ENCODE measurements around the gene TFF2. TPM values are rescaled to one million over a fixed set of nuclear protein-coding genes. Genes with fewer than 3 reads are reported as not detected.

The TFF2 gene
- total RNA-seq, 4 donors from 2014 or later = not detected

DNA sequence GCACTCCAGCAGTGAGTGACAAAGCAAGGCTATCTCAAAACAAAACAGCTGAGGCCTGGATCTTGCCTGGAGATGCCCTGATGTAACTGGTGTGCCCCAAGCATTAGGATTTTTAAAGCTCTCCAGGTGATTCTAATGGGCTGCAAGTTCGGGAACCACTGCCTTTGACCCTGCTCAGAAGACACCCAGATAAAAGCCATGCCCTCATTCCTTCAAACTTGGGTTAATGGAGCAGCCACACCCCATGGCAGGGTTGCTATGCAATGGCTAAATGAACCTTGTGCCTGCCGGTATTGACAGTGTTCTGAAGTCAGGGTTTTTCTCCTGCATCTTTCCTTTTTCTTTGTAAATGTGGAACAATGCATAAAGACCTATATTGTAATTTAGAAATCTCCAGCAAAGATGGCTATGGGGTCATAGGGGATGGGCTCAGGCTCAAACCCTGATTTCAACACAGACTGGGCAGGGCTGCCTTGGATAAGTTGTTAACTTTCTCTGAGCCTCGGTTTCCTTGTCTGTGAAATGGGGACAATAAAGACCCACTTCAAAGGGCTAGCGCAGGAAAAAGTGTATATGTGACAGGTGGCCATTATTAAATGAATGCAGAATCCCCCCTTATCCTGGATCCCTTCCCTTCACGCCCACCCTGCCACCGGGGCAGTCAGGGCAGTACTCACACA is 36.0 kb downstream of the TFF2 start:
- no peak overlapping the region for H3K4me3 ChIP-seq
- no peaks in the 10 kb centered on the region for H3K36me3 ChIP-seq
- no peak for DNase-seq
- in situ Hi-C loops (cut with MboI; ENCODE audit: low sequenced_read_pairs in 4 of 4) = loop anchor here in 1 of 4 donors (25.0 kb wide), 1 partner anchor 498 kb away; no protein-coding TSS in a partner anchor
- intact Hi-C loops (cut with DNase I; ENCODE audit: low total_unique reads) = no loop called here
- no peaks in the 10 kb centered on the region for H3K27me3 ChIP-seq
- no peak overlapping the region for H3K27ac ChIP-seq
- peaks cover 0 to 3% of the 10 kb centered on the region in 2 donors for H3K4me1 ChIP-seq
- ATAC-seq = no peak
- no peaks in the 10 kb centered on the region for H3K9me3 ChIP-seq
- TF ChIP-seq CTCF (IDR thresholded peaks at IDR 0.05 in 4 of 5, conservative IDR thresholded peaks at IDR 0.05 in 1 of 5) (no peak), POLR2A (IDR thresholded peaks at IDR 0.05) (no peak)

GRCh38 chr21:42313501-42313969 is 37.3 kb downstream of the TFF2 start:
- in situ Hi-C loops (cut with MboI; ENCODE audit: low sequenced_read_pairs in 4 of 4) (loop anchor here in 1 of 4 donors (25.0 kb wide), 1 partner anchor 499 kb away; no protein-coding TSS in a partner anchor), intact Hi-C loops (cut with DNase I; ENCODE audit: low total_unique reads) (no loop called here)
- H3K27ac ChIP-seq = no peak overlapping the region
- H3K4me1 ChIP-seq = peaks cover 0 to 5% of the 10 kb centered on the region in 2 donors
- DNase-seq (no peak), ATAC-seq (no peak)
- no peak for TF ChIP-seq CTCF (IDR thresholded peaks at IDR 0.05 in 4 of 5, conservative IDR thresholded peaks at IDR 0.05 in 1 of 5)
- TF ChIP-seq POLR2A (IDR thresholded peaks at IDR 0.05) = no peak
- H3K27me3 ChIP-seq = peaks cover 0 to 5% (median 4%) of the 10 kb centered on the region in 3 donors
- H3K4me3 ChIP-seq = no peak overlapping the region
- no peaks in the 10 kb centered on the region for H3K9me3 ChIP-seq
- H3K36me3 ChIP-seq = no peaks in the 10 kb centered on the region

- no peaks in the 10 kb centered on the region for H3K9me3 ChIP-seq
- in situ Hi-C loops (cut with MboI; ENCODE audit: low sequenced_read_pairs in 4 of 4) = loop anchor here in 1 of 4 donors (25.0 kb wide), 1 partner anchor 500 kb away; no protein-coding TSS in a partner anchor
These were observed 38.1 kb downstream of the TFF2 start for GRCh38 chr21:42312626-42313104.

GRCh38 chr21:42311816-42312625 is 38.8 kb downstream of the TFF2 start:
- H3K27me3 ChIP-seq = peaks cover 0 to 18% (median 9%) of the 10 kb centered on the region in 3 donors
- H3K36me3 ChIP-seq = no peaks in the 10 kb centered on the region
- H3K4me3 ChIP-seq = no peak overlapping the region
- in situ Hi-C loops (cut with MboI; ENCODE audit: low sequenced_read_pairs in 4 of 4) (loop anchor here in 1 of 4 donors (25.0 kb wide), 1 partner anchor 500 kb away; no protein-coding TSS in a partner anchor), intact Hi-C loops (cut with DNase I; ENCODE audit: low total_unique reads) (no loop called here)
- no peaks in the 10 kb centered on the region for H3K9me3 ChIP-seq
- peaks cover 0 to 5% of the 10 kb centered on the region in 2 donors for H3K4me1 ChIP-seq
- H3K27ac ChIP-seq = no peak overlapping the region
- DNase-seq (no peak), ATAC-seq (no peak)
- TF ChIP-seq POLR2A (IDR thresholded peaks at IDR 0.05) (no peak), CTCF (IDR thresholded peaks at IDR 0.05 in 4 of 5, conservative IDR thresholded peaks at IDR 0.05 in 1 of 5) (no peak)

More at GRCh38 chr21:42312626-42313104, 38.1 kb downstream of the TFF2 start:
- H3K27me3 ChIP-seq = peaks cover 0 to 12% (median 9%) of the 10 kb centered on the region in 3 donors
- ATAC-seq (no peak), DNase-seq (no peak)
- no peak overlapping the region for H3K4me3 ChIP-seq
- no peak overlapping the region for H3K27ac ChIP-seq
- H3K36me3 ChIP-seq = no peaks in the 10 kb centered on the region
- no peak for TF ChIP-seq POLR2A (IDR thresholded peaks at IDR 0.05)
- H3K4me1 ChIP-seq = peaks cover 0 to 5% of the 10 kb centered on the region in 2 donors
- intact Hi-C loops (cut with DNase I; ENCODE audit: low total_unique reads) = no loop called here

Measured in gastrocnemius medialis (tissue), 4 donors.